ENCODE data around the gene ULK4. TPM values are rescaled to one million over a fixed set of nuclear protein-coding genes. Genes with fewer than 3 reads are reported as not detected.
A peak's percentile ranks its signal among the peaks of the same experiment; 100 is the strongest.

The ULK4 gene
- total RNA-seq, 1 donor from 2014 or later = 9.1 TPM

DNA sequence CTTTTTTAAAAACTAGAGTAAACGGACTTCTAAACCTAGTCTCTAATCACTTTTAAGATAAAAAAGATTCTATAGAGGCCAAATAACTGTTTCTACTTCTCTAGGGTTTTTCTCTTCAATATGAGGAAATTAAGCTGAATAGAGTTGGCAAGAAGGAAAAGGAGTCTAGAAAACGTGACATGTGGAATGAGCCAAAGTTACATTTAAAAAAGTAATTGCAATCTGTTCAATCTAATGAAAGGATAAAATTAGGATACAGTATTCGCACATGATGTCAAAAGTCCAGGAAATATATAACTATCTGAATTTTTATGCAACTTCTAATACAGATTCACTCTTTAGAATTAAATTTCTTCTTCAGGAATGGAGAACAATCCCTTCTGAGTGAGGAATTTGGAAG, 300.1 kb downstream of the ULK4 start:
- Mint-ChIP-seq H3K9me3 (ENCODE audit: unreplicated experiment) (peaks cover 13% of the 10 kb centered on the region), H3K4me1 (ENCODE audit: unreplicated experiment) (no peaks in the 10 kb centered on the region), H3K4me3 (ENCODE audit: unreplicated experiment) (no peak overlapping the region), H3K27me3 (ENCODE audit: unreplicated experiment) (no peaks in the 10 kb centered on the region), H3K36me3 (ENCODE audit: unreplicated experiment) (peaks cover 15% of the 10 kb centered on the region), H3K27ac (ENCODE audit: unreplicated experiment) (no peak overlapping the region)
- no peak for DNase-seq (ENCODE audit: extremely low spot score, unreplicated experiment)
- TF ChIP-seq, protein P1, sequence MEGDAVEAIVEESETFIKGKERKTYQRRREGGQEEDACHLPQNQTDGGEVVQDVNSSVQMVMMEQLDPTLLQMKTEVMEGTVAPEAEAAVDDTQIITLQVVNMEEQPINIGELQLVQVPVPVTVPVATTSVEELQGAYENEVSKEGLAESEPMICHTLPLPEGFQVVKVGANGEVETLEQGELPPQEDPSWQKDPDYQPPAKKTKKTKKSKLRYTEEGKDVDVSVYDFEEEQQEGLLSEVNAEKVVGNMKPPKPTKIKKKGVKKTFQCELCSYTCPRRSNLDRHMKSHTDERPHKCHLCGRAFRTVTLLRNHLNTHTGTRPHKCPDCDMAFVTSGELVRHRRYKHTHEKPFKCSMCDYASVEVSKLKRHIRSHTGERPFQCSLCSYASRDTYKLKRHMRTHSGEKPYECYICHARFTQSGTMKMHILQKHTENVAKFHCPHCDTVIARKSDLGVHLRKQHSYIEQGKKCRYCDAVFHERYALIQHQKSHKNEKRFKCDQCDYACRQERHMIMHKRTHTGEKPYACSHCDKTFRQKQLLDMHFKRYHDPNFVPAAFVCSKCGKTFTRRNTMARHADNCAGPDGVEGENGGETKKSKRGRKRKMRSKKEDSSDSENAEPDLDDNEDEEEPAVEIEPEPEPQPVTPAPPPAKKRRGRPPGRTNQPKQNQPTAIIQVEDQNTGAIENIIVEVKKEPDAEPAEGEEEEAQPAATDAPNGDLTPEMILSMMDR (IDR thresholded peaks at IDR 0.05) = no peak

DNA sequence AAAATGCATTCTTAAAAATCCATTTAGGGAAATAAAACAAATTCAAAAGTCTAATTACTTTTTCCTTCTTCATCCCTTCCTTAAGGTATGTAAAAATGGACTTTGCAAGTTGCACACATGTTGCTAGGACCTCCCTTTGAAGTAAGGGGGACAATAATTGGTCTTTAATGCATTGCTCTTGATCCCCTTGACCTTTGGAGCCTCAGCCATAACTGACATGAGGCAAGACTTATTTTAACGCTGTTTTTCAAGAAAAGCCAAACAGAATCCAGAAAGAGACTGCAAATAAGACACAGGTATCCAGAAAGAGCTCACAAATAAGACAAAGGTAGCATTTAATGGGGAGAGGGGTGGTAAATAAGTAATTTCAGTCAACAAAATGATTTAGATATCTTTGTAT, 301.4 kb downstream of the ULK4 start:
- Mint-ChIP-seq H3K36me3 (ENCODE audit: unreplicated experiment) (peaks cover 13% of the 10 kb centered on the region), H3K27ac (ENCODE audit: unreplicated experiment) (no peak overlapping the region), H3K4me1 (ENCODE audit: unreplicated experiment) (no peaks in the 10 kb centered on the region), H3K9me3 (ENCODE audit: unreplicated experiment) (peaks cover 9% of the 10 kb centered on the region), H3K27me3 (ENCODE audit: unreplicated experiment) (no peaks in the 10 kb centered on the region), H3K4me3 (ENCODE audit: unreplicated experiment) (no peak overlapping the region)
- TF ChIP-seq, protein P1 (IDR thresholded peaks at IDR 0.05) = no peak
- DNase-seq (ENCODE audit: extremely low spot score, unreplicated experiment) = no peak

DNA sequence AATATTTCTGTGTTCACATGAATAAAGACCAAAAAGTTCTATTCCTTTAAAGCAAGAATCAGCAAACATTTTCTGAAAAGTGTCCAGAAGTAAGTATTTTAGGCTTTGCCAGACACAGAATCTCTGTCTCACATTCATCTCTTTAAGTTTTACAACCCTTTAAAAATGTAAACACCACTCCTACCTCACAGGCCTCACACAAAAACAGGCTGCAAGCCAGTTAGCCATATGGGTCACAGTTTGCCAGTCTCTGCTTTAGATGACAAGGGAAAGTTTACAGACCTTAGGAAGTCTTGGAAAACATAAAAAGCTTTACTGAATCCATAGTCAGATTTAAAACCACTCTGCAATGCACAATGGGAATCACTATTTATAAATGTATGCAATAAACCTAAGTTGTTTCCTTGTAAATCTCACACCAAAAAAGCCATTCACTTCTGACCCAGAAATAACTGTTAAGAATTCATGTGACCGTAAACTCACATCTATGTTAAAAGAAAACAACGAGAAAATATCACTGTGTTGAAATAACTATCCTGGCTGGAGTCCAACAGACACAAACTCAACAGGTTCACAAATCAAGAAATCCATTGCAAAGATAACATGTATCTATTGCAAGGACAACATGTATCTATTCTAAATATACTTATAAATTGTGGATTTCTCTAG, 308.2 kb downstream of the ULK4 start:
- Mint-ChIP-seq H3K27ac (ENCODE audit: unreplicated experiment) (peak overlapping the region; percentile 15), H3K36me3 (ENCODE audit: unreplicated experiment) (peaks cover 2% of the 10 kb centered on the region), H3K27me3 (ENCODE audit: unreplicated experiment) (no peaks in the 10 kb centered on the region), H3K4me3 (ENCODE audit: unreplicated experiment) (no peak overlapping the region), H3K9me3 (ENCODE audit: unreplicated experiment) (peaks cover under 1% of the 10 kb centered on the region), H3K4me1 (ENCODE audit: unreplicated experiment) (peaks cover 9% of the 10 kb centered on the region)
- TF ChIP-seq, protein P1 (IDR thresholded peaks at IDR 0.05) = no peak
- no peak for DNase-seq (ENCODE audit: extremely low spot score, unreplicated experiment)

DNA sequence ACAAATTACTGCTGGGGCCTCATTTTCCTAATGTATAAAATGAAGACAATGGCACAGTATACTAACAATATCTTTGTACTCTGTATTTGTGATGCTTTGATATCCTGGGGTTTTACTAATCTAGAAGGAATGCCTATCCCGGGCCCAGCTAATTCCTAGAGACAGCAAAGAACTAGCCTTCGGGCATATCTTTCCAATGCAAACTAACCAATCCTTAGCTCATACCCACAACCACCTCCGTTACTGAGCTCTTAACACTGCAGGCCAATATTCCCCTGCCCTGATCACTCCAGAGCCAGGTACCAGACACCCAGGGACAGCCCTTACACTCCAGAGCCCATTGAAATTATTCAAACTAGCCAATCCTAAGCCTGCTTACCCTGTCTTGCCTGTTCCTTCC, 309.0 kb downstream of the ULK4 start:
- no peak overlapping the region for H3K4me3 Mint-ChIP-seq (ENCODE audit: unreplicated experiment)
- H3K4me1 Mint-ChIP-seq (ENCODE audit: unreplicated experiment) = peaks cover 9% of the 10 kb centered on the region
- TF ChIP-seq, protein P1 (IDR thresholded peaks at IDR 0.05) = no peak
- DNase-seq (ENCODE audit: extremely low spot score, unreplicated experiment) = no peak
- peaks cover 2% of the 10 kb centered on the region for H3K36me3 Mint-ChIP-seq (ENCODE audit: unreplicated experiment)
- H3K27ac Mint-ChIP-seq (ENCODE audit: unreplicated experiment) = no peak overlapping the region
- H3K9me3 Mint-ChIP-seq (ENCODE audit: unreplicated experiment) = peaks cover 6% of the 10 kb centered on the region
- no peaks in the 10 kb centered on the region for H3K27me3 Mint-ChIP-seq (ENCODE audit: unreplicated experiment)

DNA sequence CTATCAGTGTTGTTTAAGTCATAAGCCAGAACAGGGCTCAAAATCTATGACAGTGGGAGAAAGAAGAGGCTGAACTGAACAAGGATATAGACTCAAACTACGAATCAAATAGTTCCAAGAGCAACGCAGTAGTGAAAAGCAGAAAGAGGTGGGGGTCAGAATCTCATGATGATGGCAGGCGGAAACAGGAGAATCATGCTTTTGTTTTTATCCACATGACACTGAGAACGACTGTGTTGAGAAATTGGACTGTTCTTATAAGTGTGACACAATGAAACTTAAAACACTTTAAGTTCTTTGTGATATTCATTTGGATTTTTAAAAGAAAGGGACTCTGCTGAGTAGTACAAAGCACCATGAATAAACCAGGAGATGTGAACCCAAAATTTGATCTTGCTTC, 309.4 kb downstream of the ULK4 start:
- H3K4me1 Mint-ChIP-seq (ENCODE audit: unreplicated experiment) = peaks cover 9% of the 10 kb centered on the region

More for the DNA sequence above, 309.4 kb downstream of the ULK4 start:
- TF ChIP-seq, protein P1 (IDR thresholded peaks at IDR 0.05) = no peak
- H3K36me3 Mint-ChIP-seq (ENCODE audit: unreplicated experiment) = no peaks in the 10 kb centered on the region
- H3K9me3 Mint-ChIP-seq (ENCODE audit: unreplicated experiment) = peaks cover 6% of the 10 kb centered on the region
- H3K4me3 Mint-ChIP-seq (ENCODE audit: unreplicated experiment) = no peak overlapping the region
- H3K27me3 Mint-ChIP-seq (ENCODE audit: unreplicated experiment) = no peaks in the 10 kb centered on the region
- no peak overlapping the region for H3K27ac Mint-ChIP-seq (ENCODE audit: unreplicated experiment)
- no peak for DNase-seq (ENCODE audit: extremely low spot score, unreplicated experiment)

All from osteocyte (in vitro differentiated cells).